ENCODE results near the gene ARHGEF17.
"Not testable (repeated sequence)": the region's sequence is repeated elsewhere in the genome, so short reads cannot be mapped to it uniquely, and the experiment has no call there.

The ARHGEF17 gene

GRCh38 chr11:73272680-73273038, 35.4 kb upstream of the ARHGEF17 start:
- peaks cover 26% of the 10 kb centered on the region for H3K4me1 Mint-ChIP-seq
- H3K27ac Mint-ChIP-seq = no peak overlapping the region
- H3K4me3 Mint-ChIP-seq = no peak overlapping the region
- H3K27me3 Mint-ChIP-seq (ENCODE audit: low read depth) = peaks cover 22% of the 10 kb centered on the region
- TF ChIP-seq CTCF (IDR thresholded peaks at IDR 0.05; ENCODE audit: unreplicated experiment in 3 of 3) = no peak
- H3K9me3 Mint-ChIP-seq = no peaks in the 10 kb centered on the region
- no peaks in the 10 kb centered on the region for H3K36me3 Mint-ChIP-seq (ENCODE audit: low read depth)

DNA sequence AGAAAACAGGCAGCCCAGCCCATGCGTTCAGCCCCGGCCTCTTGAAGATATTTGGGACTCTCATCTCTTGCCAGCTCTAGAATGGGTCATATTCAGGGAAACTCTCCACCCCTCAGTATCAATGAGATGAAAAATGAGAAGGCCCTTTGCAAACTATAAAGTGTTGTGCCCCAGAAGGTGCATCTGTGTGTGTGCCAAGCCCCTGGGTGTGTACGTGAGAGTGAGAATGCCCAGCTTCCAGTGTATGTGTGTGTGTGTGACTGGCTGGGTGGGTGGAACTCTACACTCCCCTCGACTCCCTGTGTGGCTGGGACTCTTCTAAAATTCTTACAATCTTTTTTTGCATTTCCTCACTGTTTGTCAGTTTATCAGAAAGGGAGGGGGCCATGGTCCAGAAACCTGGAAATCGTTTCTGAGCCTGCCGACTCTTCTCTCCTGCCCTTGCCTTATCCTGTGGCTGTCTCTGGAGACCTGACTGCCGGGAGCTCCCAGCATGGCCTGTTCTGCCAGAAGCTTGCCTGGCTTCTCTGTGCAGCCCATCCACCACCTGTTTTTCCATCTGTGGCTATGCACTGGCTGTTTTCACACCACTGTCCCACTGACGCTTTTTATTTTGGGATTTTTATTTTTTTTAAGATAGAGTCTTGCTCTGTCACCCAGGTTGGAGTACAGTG, 34.7 kb upstream of the ARHGEF17 start:
- no peaks in the 10 kb centered on the region for H3K9me3 Mint-ChIP-seq
- peaks cover 17% of the 10 kb centered on the region for H3K27me3 Mint-ChIP-seq (ENCODE audit: low read depth)
- no peak for TF ChIP-seq CTCF (IDR thresholded peaks at IDR 0.05; ENCODE audit: unreplicated experiment in 3 of 3)
- peaks cover 26% of the 10 kb centered on the region for H3K4me1 Mint-ChIP-seq
- no peaks in the 10 kb centered on the region for H3K36me3 Mint-ChIP-seq (ENCODE audit: low read depth)
- H3K27ac Mint-ChIP-seq = no peak overlapping the region
- H3K4me3 Mint-ChIP-seq = no peak overlapping the region

DNA sequence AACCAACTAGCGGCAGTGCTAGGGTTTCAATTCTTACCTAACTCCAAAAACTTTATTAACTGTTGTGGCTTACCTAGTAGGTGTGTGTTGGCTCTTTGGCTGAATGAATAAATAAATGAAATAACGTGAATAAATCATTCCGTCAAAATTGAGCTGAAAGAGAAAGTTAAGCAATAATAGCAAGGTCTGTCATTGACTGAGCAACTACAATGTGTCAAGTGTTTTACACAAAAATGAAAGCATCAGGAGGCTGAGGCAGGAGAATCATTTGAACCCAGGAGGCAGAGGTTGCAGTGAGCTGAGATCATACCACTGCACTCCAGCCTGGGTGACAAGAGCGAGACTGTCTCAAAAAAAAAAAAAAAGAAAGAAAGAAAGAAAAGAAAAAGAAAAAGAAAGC, 33.9 kb upstream of the ARHGEF17 start:
- peaks cover 26% of the 10 kb centered on the region for H3K4me1 Mint-ChIP-seq
- H3K27me3 Mint-ChIP-seq (ENCODE audit: low read depth) = peaks cover 17% of the 10 kb centered on the region
- H3K36me3 Mint-ChIP-seq (ENCODE audit: low read depth); H3K9me3 Mint-ChIP-seq; H3K4me3 Mint-ChIP-seq; H3K27ac Mint-ChIP-seq: not testable (repeated sequence)

- H3K4me3 Mint-ChIP-seq = no peak overlapping the region
- H3K27ac Mint-ChIP-seq = no peak overlapping the region
- H3K27me3 Mint-ChIP-seq (ENCODE audit: low read depth) = peaks cover 17% of the 10 kb centered on the region
- H3K9me3 Mint-ChIP-seq = no peaks in the 10 kb centered on the region
- TF ChIP-seq CTCF (IDR thresholded peaks at IDR 0.05; ENCODE audit: unreplicated experiment in 3 of 3) = no peak
- peaks cover 26% of the 10 kb centered on the region for H3K4me1 Mint-ChIP-seq
- H3K36me3 Mint-ChIP-seq (ENCODE audit: low read depth) = no peaks in the 10 kb centered on the region
Observed at GRCh38 chr11:73274722-73275380, 33.2 kb upstream of the ARHGEF17 start.

GRCh38 chr11:73275381-73275750, 32.7 kb upstream of the ARHGEF17 start:
- no peaks in the 10 kb centered on the region for H3K36me3 Mint-ChIP-seq (ENCODE audit: low read depth)
- H3K9me3 Mint-ChIP-seq = no peaks in the 10 kb centered on the region
- peaks cover 26% of the 10 kb centered on the region for H3K4me1 Mint-ChIP-seq
- H3K27me3 Mint-ChIP-seq (ENCODE audit: low read depth) = peaks cover 17% of the 10 kb centered on the region
- H3K4me3 Mint-ChIP-seq = no peak overlapping the region
- TF ChIP-seq CTCF (IDR thresholded peaks at IDR 0.05; ENCODE audit: unreplicated experiment in 3 of 3) = no peak
- H3K27ac Mint-ChIP-seq = no peak overlapping the region

GRCh38 chr11:73277467-73277866, 30.6 kb upstream of the ARHGEF17 start:
- peaks cover 10% of the 10 kb centered on the region for H3K4me1 Mint-ChIP-seq
- no peak for TF ChIP-seq CTCF (IDR thresholded peaks at IDR 0.05; ENCODE audit: unreplicated experiment in 3 of 3)
- H3K27ac Mint-ChIP-seq = no peak overlapping the region
- peaks cover 20% of the 10 kb centered on the region for H3K27me3 Mint-ChIP-seq (ENCODE audit: low read depth)
- H3K9me3 Mint-ChIP-seq = no peaks in the 10 kb centered on the region
- H3K36me3 Mint-ChIP-seq (ENCODE audit: low read depth) = no peaks in the 10 kb centered on the region
- no peak overlapping the region for H3K4me3 Mint-ChIP-seq

Measured in nephron (organoid).